PC-9 (cell line): Measurements from ENCODE around the gene ATP11A.

Experiments used
- EZH2 ChIP-seq: fragments of 200-600 bp; sonication (generic); IDR thresholded peaks from 2 replicates; pipeline ENCODE4 v1.8.0; 2017; ENCODE audit warnings: antibody characterized with exemption, low read depth
- TF ChIP-seq, protein P1 (sequence below): fragments of 200-600 bp; sonication (generic); conservative IDR thresholded peaks from 2 replicates; pipeline ENCODE4 v1.6.1; 2017; ENCODE audit warnings: mixed run types, antibody characterized with exemption, mild to moderate bottlenecking, moderate library complexity

DNA sequence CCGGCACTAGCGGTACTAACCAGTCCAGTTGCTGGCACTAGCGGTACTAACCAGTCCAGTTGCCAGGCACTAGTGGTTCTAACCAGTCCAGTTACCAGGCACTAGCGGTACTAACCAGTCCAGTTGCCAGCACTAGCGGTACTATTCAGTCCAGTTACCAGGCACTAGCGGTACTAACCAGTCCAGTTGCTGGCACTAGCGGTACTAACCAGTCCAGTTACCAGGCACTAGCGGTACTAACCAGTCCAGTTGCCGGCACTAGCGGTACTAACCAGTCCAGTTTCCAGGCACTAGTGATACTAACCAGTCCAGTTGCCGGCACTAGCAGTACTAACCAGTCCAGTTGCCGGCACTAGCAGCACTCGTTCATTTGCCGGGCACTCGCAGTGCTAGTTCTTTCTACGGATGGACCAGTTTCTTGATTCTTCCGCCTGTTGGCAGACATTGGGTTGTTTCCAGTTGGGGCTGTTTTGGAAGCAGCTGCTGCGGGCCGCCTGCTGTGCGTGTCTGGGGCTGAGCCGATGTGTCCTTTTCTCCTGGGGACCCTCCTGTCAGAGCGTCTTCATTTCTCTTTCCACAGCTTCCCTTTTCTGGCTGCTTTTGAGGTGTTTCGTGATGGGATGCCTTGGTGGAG is 155.8 kb downstream of the ATP11A start:
- TF ChIP-seq, protein P1, sequence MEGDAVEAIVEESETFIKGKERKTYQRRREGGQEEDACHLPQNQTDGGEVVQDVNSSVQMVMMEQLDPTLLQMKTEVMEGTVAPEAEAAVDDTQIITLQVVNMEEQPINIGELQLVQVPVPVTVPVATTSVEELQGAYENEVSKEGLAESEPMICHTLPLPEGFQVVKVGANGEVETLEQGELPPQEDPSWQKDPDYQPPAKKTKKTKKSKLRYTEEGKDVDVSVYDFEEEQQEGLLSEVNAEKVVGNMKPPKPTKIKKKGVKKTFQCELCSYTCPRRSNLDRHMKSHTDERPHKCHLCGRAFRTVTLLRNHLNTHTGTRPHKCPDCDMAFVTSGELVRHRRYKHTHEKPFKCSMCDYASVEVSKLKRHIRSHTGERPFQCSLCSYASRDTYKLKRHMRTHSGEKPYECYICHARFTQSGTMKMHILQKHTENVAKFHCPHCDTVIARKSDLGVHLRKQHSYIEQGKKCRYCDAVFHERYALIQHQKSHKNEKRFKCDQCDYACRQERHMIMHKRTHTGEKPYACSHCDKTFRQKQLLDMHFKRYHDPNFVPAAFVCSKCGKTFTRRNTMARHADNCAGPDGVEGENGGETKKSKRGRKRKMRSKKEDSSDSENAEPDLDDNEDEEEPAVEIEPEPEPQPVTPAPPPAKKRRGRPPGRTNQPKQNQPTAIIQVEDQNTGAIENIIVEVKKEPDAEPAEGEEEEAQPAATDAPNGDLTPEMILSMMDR: no peak
- no peak for TF ChIP-seq EZH2
